Right cardiac atrium (tissue), 5 donors: ENCODE data around the gene RGS1. TPM values are rescaled to one million over a fixed set of nuclear protein-coding genes. Genes with fewer than 3 reads are reported as not detected.
A peak's percentile ranks its signal among the peaks of the same experiment; 100 is the strongest.

Source experiments
- ATAC-seq, 2 donors: fragments of 200-7000 bp; cut with Tn5 transposase; one replicate each; pipeline versions ENCODE4 v1.8.0 to v1.9.1; 2020; ENCODE audit warnings: moderate library complexity in 2 of 2, mild to moderate bottlenecking in 1 of 2
- DNase-seq, 3 donors: peaks; one replicate each; pipeline ENCODE4 v3.0.0-alpha.2; 2020
- H3K27ac ChIP-seq: one replicate; pipeline ENCODE4 v1.5.1; 2013; ENCODE audit warnings: mild to moderate bottlenecking, low read length, control low read depth, moderate library complexity
- H3K27me3 ChIP-seq: one replicate; pipeline ENCODE4 v1.6.1; 2013; ENCODE audit not compliant: control insufficient read depth, insufficient read depth
- H3K4me1 ChIP-seq: one replicate; pipeline ENCODE4 v1.6.1; 2013; ENCODE audit warnings: low read length; ENCODE audit not compliant: control insufficient read depth, insufficient read depth
- H3K4me3 ChIP-seq: one replicate; pipeline ENCODE4 v1.5.1; 2013; ENCODE audit warnings: low read length, control low read depth
- H3K9me3 ChIP-seq: one replicate; pipeline ENCODE4 v1.6.1; 2013; ENCODE audit warnings: low read length; ENCODE audit not compliant: control insufficient read depth
- WGBS: extraction: QIAGEN DNeasy Blood & Tissue Kit; methylation state at CpG from one replicate; pipeline ENCODE4 v1.1.7; 2013; 5-methylcytosine and 5-hydroxymethylcytosine counted together
- intact Hi-C, 4 donors: fragments of 100-400 bp; cut with DNase I; formaldehyde crosslinking; loops; one replicate each; pipeline versions ENCODE4 v1.11.0 to v1.14.0; 2022 to 2023
- polyA plus RNA-seq: library from polyadenylated mRNA; stranded (reverse); fragments of 200-250 nt; gene quantifications from one replicate; pipeline ENCODE4 v1.2.3, GENCODE V29; 2013
- total RNA-seq, 4 donors: library from RNA; stranded (reverse); fragmentation: NEBNext Ultra II Directional; extraction: Animal tissue kit (Norgen Biotek cat#: 25700); gene quantifications; one replicate each; pipeline ENCODE4 v1.2.1, GENCODE V29; 2021
- donor health status: healthy with polysubstance abuse.
- donor health status: DM: no; HTN: yes; CAD: no.
- donor health status: DM: no; HTN: no; CAD: no.
- donor health status: DM: no; HTN: yes; CAD: no; lungs with severe emphysema.
- donor health status: DM: yes; HTN: yes; CAD: no.

RGS1 gene
- total and polyA plus RNA-seq, 5 donors = 0.37 to 9.2 (median 2.6) TPM

- intact Hi-C loops = no loop called here
- WGBS = 70% methylated on average over 5 of the region's 5 CpGs
- H3K27ac ChIP-seq = no peak overlapping the region
These were observed 12.1 kb downstream of the RGS1 start for GRCh38 chr1:192587386-192588266.

GRCh38 chr1:192588546-192588945 is 13.0 kb downstream of the RGS1 start:
- ATAC-seq = no peak
- H3K27ac ChIP-seq = no peak overlapping the region
- no peaks in the 10 kb centered on the region for H3K4me1 ChIP-seq
- DNase-seq = no peak
- 62% methylated on average over 1 of the region's 1 CpG for WGBS
- H3K4me3 ChIP-seq = no peak overlapping the region
- no peaks in the 10 kb centered on the region for H3K27me3 ChIP-seq
- intact Hi-C loops = no loop called here
- no peaks in the 10 kb centered on the region for H3K9me3 ChIP-seq

More at GRCh38 chr1:192587386-192588266, 12.1 kb downstream of the RGS1 start:
- Histone ChIP-seq H3K27me3 (no peaks in the 10 kb centered on the region), H3K4me3 (no peak overlapping the region), H3K4me1 (no peaks in the 10 kb centered on the region), H3K9me3 (no peaks in the 10 kb centered on the region)
- DNase-seq = no peak
- ATAC-seq = peak in 1 of 2 donors; percentile 37

- Histone ChIP-seq H3K4me1 (no peaks in the 10 kb centered on the region), H3K4me3 (no peak overlapping the region), H3K27me3 (no peaks in the 10 kb centered on the region), H3K9me3 (no peaks in the 10 kb centered on the region), H3K27ac (no peak overlapping the region)
- DNase-seq = no peak
- intact Hi-C loops = loop anchor here in 1 of 4 donors (10.0 kb wide), 1 partner anchor 95 kb away; no protein-coding TSS in a partner anchor
- ATAC-seq = no peak
- 83% methylated on average over 3 of the region's 3 CpGs for WGBS
These were observed 14.2 kb downstream of the RGS1 start for GRCh38 chr1:192589813-192590212.

- H3K4me3 ChIP-seq = no peak overlapping the region
- no peaks in the 10 kb centered on the region for H3K4me1 ChIP-seq
- no peak for ATAC-seq
- 81% methylated on average over 4 of the region's 4 CpGs for WGBS
- intact Hi-C loops = loop anchor here in 1 of 4 donors (10.0 kb wide), 1 partner anchor 98 kb away; no protein-coding TSS in a partner anchor
- H3K27ac ChIP-seq = no peak overlapping the region
- no peaks in the 10 kb centered on the region for H3K9me3 ChIP-seq
- H3K27me3 ChIP-seq = no peaks in the 10 kb centered on the region
- DNase-seq = no peak
These were observed 16.9 kb downstream of the RGS1 start for GRCh38 chr1:192592517-192592916.

- WGBS = 95% methylated on average over 2 of the region's 2 CpGs
- intact Hi-C loops = loop anchor here in 1 of 4 donors (10.0 kb wide), 1 partner anchor 98 kb away; no protein-coding TSS in a partner anchor
These were observed 17.6 kb downstream of the RGS1 start for GRCh38 chr1:192592981-192593708.

GRCh38 chr1:192595299-192595698 is 19.7 kb downstream of the RGS1 start:
- Histone ChIP-seq H3K27ac (no peak overlapping the region), H3K4me3 (no peak overlapping the region), H3K27me3 (no peaks in the 10 kb centered on the region), H3K4me1 (no peaks in the 10 kb centered on the region), H3K9me3 (no peaks in the 10 kb centered on the region)
- ATAC-seq (no peak), DNase-seq (no peak)
- intact Hi-C loops = loop anchor here in 1 of 4 donors (10.0 kb wide), 1 partner anchor 100 kb away; no protein-coding TSS in a partner anchor
- WGBS = 76% methylated on average over 3 of the region's 3 CpGs

More at GRCh38 chr1:192592981-192593708, 17.6 kb downstream of the RGS1 start:
- no peak overlapping the region for H3K4me3 ChIP-seq
- H3K27ac ChIP-seq = no peak overlapping the region
- no peaks in the 10 kb centered on the region for H3K27me3 ChIP-seq
- no peaks in the 10 kb centered on the region for H3K4me1 ChIP-seq
- H3K9me3 ChIP-seq = no peaks in the 10 kb centered on the region
- ATAC-seq = no peak
- no peak for DNase-seq

- no peak overlapping the region for H3K4me3 ChIP-seq
- no peak overlapping the region for H3K27ac ChIP-seq
- WGBS = 84% methylated on average over 3 of the region's 3 CpGs
- ATAC-seq (no peak), DNase-seq (no peak)
- H3K9me3 ChIP-seq = no peaks in the 10 kb centered on the region
- intact Hi-C loops = loop anchor here in 1 of 4 donors (10.0 kb wide), 1 partner anchor 104 kb away; no protein-coding TSS in a partner anchor
- no peaks in the 10 kb centered on the region for H3K4me1 ChIP-seq
- no peaks in the 10 kb centered on the region for H3K27me3 ChIP-seq
These were observed 23.0 kb downstream of the RGS1 start for GRCh38 chr1:192598589-192598988.

- no peak for DNase-seq
- no peaks in the 10 kb centered on the region for H3K4me1 ChIP-seq
- intact Hi-C loops = loop anchor here in 1 of 4 donors (10.0 kb wide), 1 partner anchor 125 kb away; no protein-coding TSS in a partner anchor
- no peak for ATAC-seq
- H3K27me3 ChIP-seq = no peaks in the 10 kb centered on the region
- WGBS = 82% methylated on average over 1 of the region's 1 CpG
- no peak overlapping the region for H3K27ac ChIP-seq
- no peak overlapping the region for H3K4me3 ChIP-seq
- no peaks in the 10 kb centered on the region for H3K9me3 ChIP-seq
These were observed 24.7 kb downstream of the RGS1 start for GRCh38 chr1:192600275-192600674.

- ATAC-seq (no peak), DNase-seq (no peak)
- no peaks in the 10 kb centered on the region for H3K27me3 ChIP-seq
- H3K27ac ChIP-seq = no peak overlapping the region
- WGBS = 65% methylated on average over 1 of the region's 1 CpG
- no peaks in the 10 kb centered on the region for H3K9me3 ChIP-seq
- no peaks in the 10 kb centered on the region for H3K4me1 ChIP-seq
- H3K4me3 ChIP-seq = no peak overlapping the region
- intact Hi-C loops = loop anchor here in 1 of 4 donors (10.0 kb wide), 1 partner anchor 126 kb away; no protein-coding TSS in a partner anchor
These were observed 25.6 kb downstream of the RGS1 start for GRCh38 chr1:192601143-192601542.

GRCh38 chr1:192601567-192601966 is 26.0 kb downstream of the RGS1 start:
- ATAC-seq (no peak), DNase-seq (no peak)
- intact Hi-C loops = loop anchor here in 1 of 4 donors (10.0 kb wide), 1 partner anchor 127 kb away; no protein-coding TSS in a partner anchor
- H3K4me1 ChIP-seq = no peaks in the 10 kb centered on the region
- no peaks in the 10 kb centered on the region for H3K9me3 ChIP-seq
- no peaks in the 10 kb centered on the region for H3K27me3 ChIP-seq
- H3K27ac ChIP-seq = no peak overlapping the region
- no peak overlapping the region for H3K4me3 ChIP-seq
